Aorta (tissue), 5 donors: ENCODE measurements around the gene SLC16A1. TPM values are rescaled to one million over a fixed set of nuclear protein-coding genes. Genes with fewer than 3 reads are reported as not detected.

Experiments used
- ATAC-seq: fragments of 200-7000 bp; cut with Tn5 transposase; one replicate; pipeline ENCODE4 v1.9.1; 2022; ENCODE audit warnings: moderate library complexity; ENCODE audit not compliant: low FRiP score
- DNase-seq, 2 donors: peaks; one replicate each; pipeline ENCODE4 v3.0.0-alpha.2; 2020
- H3K27ac ChIP-seq, 2 donors: one replicate each; pipeline ENCODE4 v1.5.1; 2013; ENCODE audit warnings: low read length in 2 of 2, mild to moderate bottlenecking in 2 of 2, moderate library complexity in 2 of 2, control low read depth in 1 of 2, inconsistent platforms in 1 of 2, low read depth in 1 of 2
- H3K27me3 ChIP-seq, 2 donors: one replicate each; pipeline ENCODE4 v1.6.1; 2013; ENCODE audit warnings: control low read depth in 1 of 2, low read length in 1 of 2, mild to moderate bottlenecking in 1 of 2, moderate library complexity in 1 of 2; ENCODE audit not compliant: insufficient read depth in 2 of 2, control insufficient read depth in 1 of 2
- H3K36me3 ChIP-seq, 2 donors: one replicate each; pipeline ENCODE4 v1.6.1; 2013; ENCODE audit warnings: control low read depth in 1 of 2, low read length in 1 of 2, mild to moderate bottlenecking in 1 of 2; ENCODE audit not compliant: insufficient read depth in 2 of 2, control insufficient read depth in 1 of 2
- H3K4me1 ChIP-seq, 2 donors: one replicate each; pipeline ENCODE4 v1.6.1; 2013; ENCODE audit warnings: low read length in 2 of 2, control low read depth in 1 of 2, mild to moderate bottlenecking in 1 of 2, moderate library complexity in 1 of 2; ENCODE audit not compliant: insufficient read depth in 2 of 2, control insufficient read depth in 1 of 2
- H3K4me3 ChIP-seq, 2 donors: one replicate each; pipeline ENCODE4 v1.5.1; 2013; ENCODE audit warnings: low read length in 2 of 2, control low read depth in 1 of 2, mild to moderate bottlenecking in 1 of 2
- H3K9me3 ChIP-seq: one replicate; pipeline ENCODE4 v1.6.1; 2013; ENCODE audit warnings: mild to moderate bottlenecking, low read length; ENCODE audit not compliant: control insufficient read depth
- whole genome bisulfite sequencing, 2 donors: extraction: QIAGEN DNeasy Blood & Tissue Kit; methylation state at CpG; one replicate each; pipeline ENCODE4 v1.1.7; 2013; 5-methylcytosine and 5-hydroxymethylcytosine counted together
- intact Hi-C, 2 donors: fragments of 100-400 bp; cut with DNase I; formaldehyde crosslinking; loops; one replicate each; pipeline versions ENCODE4 v1.14.2 to v1.15.0; 2022
- polyA plus RNA-seq, 2 donors: library from polyadenylated mRNA; stranded (reverse); fragments of 200-250 nt; gene quantifications; one replicate each; pipeline ENCODE4 v1.2.3, GENCODE V29; 2013
- total RNA-seq, 2 donors: library from RNA; stranded (reverse); fragmentation: NEBNext Ultra II Directional; extraction: Animal tissue kit (Norgen Biotek cat#: 25700); gene quantifications; one replicate each; pipeline ENCODE4 v1.2.1, GENCODE V29; 2021
- donor health status: healthy with polysubstance abuse.
- donor health status: Bipolar disorder and iron deficiency.
- donor health status: DM: no; HTN: no; CAD: no.
- donor health status: DM: no; HTN: no; CAD: no.
- donor health status: DM: yes; HTN: yes; CAD: no.

The SLC16A1 gene
- total and polyA plus RNA-seq, 4 donors: 3.0 to 32.4 (median 19.7) TPM

DNA sequence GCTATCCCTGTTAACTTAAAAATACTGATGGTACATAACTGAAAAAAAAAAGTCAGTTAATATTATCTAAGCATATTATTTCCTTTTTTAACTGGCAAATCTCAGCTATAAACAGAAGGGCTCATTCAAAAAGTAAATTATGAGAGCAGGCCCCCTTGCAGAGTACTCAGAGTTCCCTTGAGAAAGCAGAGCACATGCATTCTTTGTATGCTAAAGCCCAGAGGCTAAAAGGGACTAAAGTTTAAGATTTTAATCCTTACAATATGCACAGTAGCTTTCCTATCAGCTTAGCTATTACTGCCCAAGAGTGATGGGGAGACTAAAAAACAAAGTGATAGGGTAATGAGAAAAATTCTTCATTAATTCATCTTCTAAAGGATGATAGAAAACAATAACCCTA lies 18.5 kb downstream of the SLC16A1 start:
- no peak for DNase-seq
- intact Hi-C loops: no loop called here
- no peak overlapping the region for H3K4me3 ChIP-seq
- no peak overlapping the region for H3K27ac ChIP-seq
- H3K9me3 ChIP-seq: no peaks in the 10 kb centered on the region
- no peak for ATAC-seq
- no peaks in the 10 kb centered on the region for H3K36me3 ChIP-seq
- peaks cover 2% of the 10 kb centered on the region in 2 donors for H3K4me1 ChIP-seq
- H3K27me3 ChIP-seq: no peaks in the 10 kb centered on the region

DNA sequence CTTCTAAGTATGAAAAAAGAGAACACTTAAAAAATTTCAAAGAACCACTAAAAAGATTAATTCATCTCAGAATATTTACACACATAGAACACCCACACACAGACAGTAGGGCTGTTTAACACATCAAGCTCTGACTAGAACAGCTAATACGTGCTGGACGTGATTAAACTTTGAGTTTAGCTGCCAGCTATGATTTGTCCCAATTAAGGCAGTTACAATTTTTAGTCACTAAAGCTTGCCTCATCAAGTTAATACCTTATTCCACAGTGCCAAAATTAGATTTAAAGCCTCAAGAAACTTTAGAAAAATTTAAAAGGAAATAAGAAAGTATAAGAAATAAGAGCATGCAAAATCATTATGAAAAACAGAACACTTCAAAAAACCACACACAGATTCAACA lies 18.9 kb downstream of the SLC16A1 start:
- intact Hi-C loops: no loop called here
- peaks cover 2% of the 10 kb centered on the region in 2 donors for H3K4me1 ChIP-seq
- H3K4me3 ChIP-seq: no peak overlapping the region
- ATAC-seq (no peak), DNase-seq (no peak)
- H3K27me3 ChIP-seq: no peaks in the 10 kb centered on the region
- H3K27ac ChIP-seq: no peak overlapping the region
- WGBS, 2 donors: 7 to 18% methylated on average over 2 of the region's 2 CpGs
- H3K36me3 ChIP-seq: no peaks in the 10 kb centered on the region
- H3K9me3 ChIP-seq: no peaks in the 10 kb centered on the region

DNA sequence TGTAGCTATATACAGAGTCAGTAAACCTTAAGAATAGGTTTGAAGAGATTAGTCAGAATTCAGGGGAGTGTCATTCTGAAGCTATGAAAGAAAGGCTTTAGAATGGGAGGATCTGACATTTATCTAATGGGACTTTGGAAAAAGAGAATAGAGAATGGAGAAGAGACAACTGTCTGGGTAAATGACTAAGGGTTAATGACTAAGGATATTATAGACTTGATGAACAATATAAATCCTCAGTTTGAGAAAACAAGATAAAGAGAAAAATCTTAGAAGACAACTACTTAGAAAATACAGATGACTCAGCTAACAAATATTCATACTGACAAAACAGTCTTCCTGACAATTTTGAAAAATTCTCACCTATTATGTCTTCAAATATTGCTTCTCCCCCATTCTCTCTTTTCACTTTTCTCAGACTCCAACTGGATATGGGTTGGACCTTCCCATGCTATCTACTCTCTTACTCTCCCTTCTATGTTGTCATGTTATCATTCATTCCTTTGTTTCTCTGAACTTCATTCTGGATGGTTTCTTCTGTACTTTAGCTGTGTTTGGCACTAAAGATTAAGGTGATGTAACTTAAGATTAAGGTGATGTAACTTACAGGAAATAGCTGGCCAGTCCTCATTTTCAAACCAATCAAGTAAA lies 20.4 kb downstream of the SLC16A1 start:
- Histone ChIP-seq H3K4me3 (no peak overlapping the region), H3K27me3 (no peaks in the 10 kb centered on the region), H3K4me1 (peaks cover 2% of the 10 kb centered on the region in 2 donors), H3K36me3 (no peaks in the 10 kb centered on the region), H3K9me3 (no peaks in the 10 kb centered on the region), H3K27ac (no peak overlapping the region)
- ATAC-seq: no peak
- DNase-seq: no peak
- intact Hi-C loops: no loop called here

DNA sequence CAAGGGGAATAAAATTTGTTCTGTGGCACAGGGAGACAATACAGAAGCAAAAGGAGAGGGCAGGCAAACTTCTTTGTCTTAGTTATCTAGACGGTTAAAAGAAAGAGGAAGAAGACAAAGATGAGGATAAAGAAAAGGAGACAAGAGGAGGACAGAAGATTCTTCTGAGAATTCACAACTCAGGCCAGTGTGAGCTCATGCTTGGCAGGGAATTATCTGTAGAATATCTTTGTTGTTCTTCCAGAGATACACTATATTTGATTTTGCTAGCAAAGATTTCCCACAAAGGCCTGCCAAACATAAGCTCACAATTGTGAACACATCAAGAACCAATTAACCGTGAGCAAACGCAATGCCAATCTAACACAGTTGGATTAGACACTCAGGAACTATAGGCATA lies 21.4 kb downstream of the SLC16A1 start:
- Histone ChIP-seq H3K27ac (no peak overlapping the region), H3K27me3 (no peaks in the 10 kb centered on the region), H3K36me3 (no peaks in the 10 kb centered on the region), H3K4me3 (no peak overlapping the region), H3K4me1 (peaks cover 2% of the 10 kb centered on the region in 2 donors), H3K9me3 (no peaks in the 10 kb centered on the region)
- intact Hi-C loops: no loop called here
- no peak for ATAC-seq
- WGBS, 2 donors: 31 to 35% methylated on average over 3 of the region's 3 CpGs
- no peak for DNase-seq

DNA sequence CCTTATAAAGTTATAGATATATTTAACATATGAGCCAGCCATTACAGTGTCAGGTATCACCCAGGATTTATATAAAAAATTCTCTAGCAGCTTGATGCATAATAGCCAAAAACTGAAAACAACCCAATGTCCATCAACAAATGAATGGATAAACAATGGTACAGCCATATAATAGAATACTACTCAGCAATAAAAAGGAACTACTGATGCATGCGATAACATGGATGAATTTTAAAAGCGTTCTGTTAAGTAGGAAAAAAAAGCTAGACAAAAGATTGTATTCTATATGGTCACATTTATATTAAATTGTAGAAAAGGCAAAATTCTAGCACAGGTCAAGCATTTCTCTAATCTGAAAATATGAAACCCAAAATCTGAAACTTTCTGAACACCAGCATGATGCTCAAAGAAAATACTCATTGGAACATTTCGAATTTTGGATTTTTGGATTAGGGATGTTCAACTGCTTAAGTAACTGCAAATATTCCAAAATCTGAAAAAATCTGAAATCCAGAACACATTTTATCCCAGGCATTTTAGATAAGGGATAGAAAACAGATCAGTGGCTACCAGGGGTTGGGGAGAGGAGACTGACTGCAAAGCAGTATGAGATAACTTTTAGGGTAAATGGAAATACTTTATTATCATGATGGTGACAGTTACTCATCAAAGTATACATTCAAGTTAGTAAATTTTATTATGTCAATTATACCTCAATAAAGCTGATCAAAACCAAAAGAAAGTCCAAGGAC lies 22.0 kb downstream of the SLC16A1 start:
- no peak for DNase-seq
- H3K27me3 ChIP-seq: no peaks in the 10 kb centered on the region
- intact Hi-C loops: no loop called here
- H3K4me3 ChIP-seq: no peak overlapping the region
- peaks cover 2% of the 10 kb centered on the region in 2 donors for H3K4me1 ChIP-seq
- 94 to 95% methylated on average over 3 of the region's 3 CpGs for WGBS, 2 donors
- H3K27ac ChIP-seq: no peak overlapping the region
- no peaks in the 10 kb centered on the region for H3K36me3 ChIP-seq
- ATAC-seq: no peak
- no peaks in the 10 kb centered on the region for H3K9me3 ChIP-seq

DNA sequence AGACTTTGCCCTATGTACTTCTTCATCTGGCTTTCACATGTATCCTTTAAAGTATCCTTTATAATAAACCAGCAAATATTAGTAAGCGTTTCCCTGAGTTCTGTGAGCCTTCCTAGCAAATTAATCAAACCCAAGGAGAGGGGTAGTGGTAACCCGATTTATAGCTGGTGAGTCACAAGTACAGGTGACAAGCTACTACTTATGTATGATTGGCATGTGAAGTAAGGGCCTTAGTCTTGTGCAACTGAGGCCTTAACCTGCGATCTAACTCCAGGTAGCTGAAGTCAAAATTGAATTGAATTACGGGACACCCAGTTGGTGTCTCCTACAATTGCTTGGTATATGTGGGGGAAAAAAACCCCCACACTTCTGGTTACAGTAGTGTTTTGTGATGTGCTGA lies 26.0 kb downstream of the SLC16A1 start:
- WGBS, 2 donors: 97% methylated on average over 4 of the region's 4 CpGs

DNA sequence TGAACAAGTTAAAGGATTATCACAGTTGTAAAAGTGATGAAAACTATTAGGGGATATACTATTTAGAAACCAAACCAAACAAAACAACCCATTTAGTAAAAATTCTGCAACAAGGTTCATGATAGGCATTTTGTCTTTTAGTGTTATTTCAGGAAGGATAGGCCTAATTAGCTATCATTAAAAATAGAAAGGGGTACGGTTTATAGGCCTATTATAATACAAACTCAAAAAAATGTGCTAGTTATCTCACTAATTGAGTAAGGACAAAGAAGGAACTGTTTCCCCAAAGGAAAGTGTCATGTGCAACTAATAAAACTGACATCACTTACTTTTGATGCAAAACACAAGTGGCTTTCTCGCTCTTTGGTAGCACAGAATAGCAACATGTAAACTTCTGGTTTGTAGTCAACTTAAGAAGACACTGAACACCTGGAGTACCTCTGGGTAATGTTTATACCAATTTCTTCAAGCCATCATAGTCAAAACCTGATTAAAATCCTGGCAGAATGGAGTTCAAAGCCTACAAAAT lies 28.5 kb downstream of the SLC16A1 start:
- Histone ChIP-seq H3K27ac (no peak overlapping the region), H3K9me3 (no peaks in the 10 kb centered on the region), H3K4me3 (no peak overlapping the region), H3K36me3 (peaks cover 0 to 2% of the 10 kb centered on the region in 2 donors), H3K4me1 (no peaks in the 10 kb centered on the region), H3K27me3 (no peaks in the 10 kb centered on the region)
- intact Hi-C loops: no loop called here
- ATAC-seq: no peak
- DNase-seq: no peak
- WGBS, 2 donors: 94% methylated on average over 2 of the region's 2 CpGs

More for the DNA sequence above, 26.0 kb downstream of the SLC16A1 start:
- intact Hi-C loops: no loop called here
- DNase-seq (no peak), ATAC-seq (no peak)
- Histone ChIP-seq H3K36me3 (no peaks in the 10 kb centered on the region), H3K27me3 (no peaks in the 10 kb centered on the region), H3K27ac (no peak overlapping the region), H3K4me1 (no peaks in the 10 kb centered on the region), H3K9me3 (no peaks in the 10 kb centered on the region), H3K4me3 (no peak overlapping the region)

DNA sequence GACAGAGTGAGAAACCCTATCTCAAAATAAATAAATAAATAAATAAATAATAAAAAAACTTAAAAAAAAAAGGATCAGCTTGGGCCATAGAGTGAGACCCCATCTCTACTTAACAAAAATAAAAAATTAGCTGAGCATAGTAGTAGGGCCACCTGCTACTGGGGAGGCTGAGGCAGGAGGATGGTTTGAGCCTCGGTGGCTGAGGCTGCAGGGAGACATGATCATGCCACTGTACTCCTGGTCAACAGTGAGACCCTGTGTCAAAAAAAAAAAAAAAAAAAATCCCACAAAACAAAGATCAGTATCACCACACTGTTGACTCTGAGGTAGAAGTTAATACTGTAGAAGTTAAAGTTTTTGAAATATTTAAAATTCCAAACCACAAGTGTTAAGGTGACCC lies 29.1 kb downstream of the SLC16A1 start:
- Histone ChIP-seq H3K27me3 (no peaks in the 10 kb centered on the region), H3K9me3 (no peaks in the 10 kb centered on the region), H3K4me3 (no peak overlapping the region), H3K36me3 (peaks cover 0 to 2% of the 10 kb centered on the region in 2 donors), H3K27ac (no peak overlapping the region), H3K4me1 (no peaks in the 10 kb centered on the region)
- no peak for DNase-seq
- 89 to 95% methylated on average over 1 of the region's 1 CpG for WGBS, 2 donors
- intact Hi-C loops: no loop called here
- no peak for ATAC-seq

DNA sequence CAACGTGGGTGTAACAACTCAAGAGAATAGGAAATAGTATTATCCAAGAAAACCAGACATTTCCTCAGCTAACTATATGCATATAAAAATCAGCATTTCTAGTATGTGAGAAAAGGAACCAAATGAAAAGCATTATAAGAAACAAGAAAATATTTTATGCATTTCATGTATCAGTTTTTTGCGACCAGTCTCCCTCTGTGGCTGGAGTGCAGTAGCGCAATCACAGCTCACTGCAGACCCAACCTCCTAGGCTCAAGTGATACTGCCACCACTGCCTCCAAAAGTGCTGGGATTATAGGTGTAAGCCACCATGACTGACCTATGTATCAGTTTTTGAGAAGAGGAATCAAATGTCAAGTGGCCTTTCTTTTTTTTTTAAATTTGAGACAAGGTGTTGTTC lies 31.0 kb downstream of the SLC16A1 start:
- DNase-seq (no peak), ATAC-seq (no peak)
- intact Hi-C loops: no loop called here
- Histone ChIP-seq H3K27ac (no peak overlapping the region), H3K27me3 (no peaks in the 10 kb centered on the region), H3K4me3 (no peak overlapping the region), H3K9me3 (no peaks in the 10 kb centered on the region), H3K4me1 (no peaks in the 10 kb centered on the region), H3K36me3 (peaks cover 0 to 2% of the 10 kb centered on the region in 2 donors)
- 84% methylated on average over 3 of the region's 3 CpGs for WGBS, 2 donors
